Cardiac fibroblast (primary cell): Measurements from ENCODE around the gene GGACT.

Source experiments
- DNase-seq, 2 donors: peaks; one replicate each; pipeline versions ENCODE4 v3.0.0 to v3.0.0-alpha.2; 2010; ENCODE audit warnings: low read depth in 2 of 2
- H3K4me3 ChIP-seq, 2 donors: replicated peaks in 1 of 2; 1 replicate in 1 of 2; 2 replicates in 1 of 2; pipeline ENCODE4 v1.5.1; 2011; ENCODE audit warnings: low read depth in 2 of 2, low read length in 2 of 2, mild to moderate bottlenecking in 2 of 2, moderate library complexity in 1 of 2
- CTCF ChIP-seq: IDR thresholded peaks from one replicate; pipeline ENCODE4 v1.5.1; 2011; ENCODE audit warnings: low read depth, mild to moderate bottlenecking, low read length, inconsistent platforms

The GGACT gene

GRCh38 chr13:100611678-100612492 is 23.3 kb upstream of the GGACT start:
- H3K4me3 ChIP-seq: no peak overlapping the region
- no peak for DNase-seq
- TF ChIP-seq CTCF: no peak

- DNase-seq: no peak
- no peak for TF ChIP-seq CTCF
- H3K4me3 ChIP-seq: no peak overlapping the region
These were observed 22.1 kb upstream of the GGACT start for GRCh38 chr13:100610391-100611347.

- TF ChIP-seq CTCF: no peak
- H3K4me3 ChIP-seq: no peak overlapping the region
- DNase-seq: peak in 1 of 2 donors; percentile 19
These were observed 20.3 kb upstream of the GGACT start for GRCh38 chr13:100608906-100609305.

GRCh38 chr13:100608489-100608888 is 19.9 kb upstream of the GGACT start:
- no peak for TF ChIP-seq CTCF
- no peak for DNase-seq
- H3K4me3 ChIP-seq: no peak overlapping the region

GRCh38 chr13:100604918-100605710 is 16.5 kb upstream of the GGACT start:
- no peak for TF ChIP-seq CTCF
- no peak for DNase-seq
- no peak overlapping the region for H3K4me3 ChIP-seq

- DNase-seq: no peak
- H3K4me3 ChIP-seq: no peak overlapping the region
- TF ChIP-seq CTCF: no peak
These were observed 14.0 kb upstream of the GGACT start for GRCh38 chr13:100602493-100603111.
